HG03354 (cell line): Measurements from ENCODE around the gene ZNF561.
"Not testable (repeated sequence)": the region's sequence is repeated elsewhere in the genome, so short reads cannot be mapped to it uniquely, and the experiment has no call there.

Source experiments
- ATAC-seq: cut with Tn5 transposase; IDR thresholded peaks from one replicate; pipeline ENCODE4 v1.9.1; 2021; ENCODE audit warnings: mild to moderate bottlenecking; ENCODE audit not compliant: unreplicated experiment, poor library complexity, severe bottlenecking

Gene ZNF561

GRCh38 chr19:9621156-9622037 is at the start of gene ZNF561:
Gene ZNF561 (minus strand): TSS chr19:9621232. CDS start chr19:9619456, 1,776 bp downstream.
- ATAC-seq, result peak; percentile 88

- no peak for ATAC-seq
These were observed 47.5 kb upstream of the ZNF561 start for GRCh38 chr19:9668544-9668943.

- no peak for ATAC-seq
These were observed 46.9 kb upstream of the ZNF561 start for GRCh38 chr19:9667898-9668297.

GRCh38 chr19:9658769-9659168 is 37.7 kb upstream of the ZNF561 start:
- no peak for ATAC-seq

GRCh38 chr19:9653066-9653555 is 32.1 kb upstream of the ZNF561 start:
- not testable (repeated sequence) for ATAC-seq

- ATAC-seq, result not testable (repeated sequence)
These were observed 30.4 kb upstream of the ZNF561 start for GRCh38 chr19:9651464-9651863.

GRCh38 chr19:9650345-9650744 is 29.3 kb upstream of the ZNF561 start:
- ATAC-seq, result no peak

GRCh38 chr19:9645472-9645871 is 24.4 kb upstream of the ZNF561 start:
- no peak for ATAC-seq

- ATAC-seq, result no peak
These were observed 23.4 kb upstream of the ZNF561 start for GRCh38 chr19:9644472-9644871.

DNA sequence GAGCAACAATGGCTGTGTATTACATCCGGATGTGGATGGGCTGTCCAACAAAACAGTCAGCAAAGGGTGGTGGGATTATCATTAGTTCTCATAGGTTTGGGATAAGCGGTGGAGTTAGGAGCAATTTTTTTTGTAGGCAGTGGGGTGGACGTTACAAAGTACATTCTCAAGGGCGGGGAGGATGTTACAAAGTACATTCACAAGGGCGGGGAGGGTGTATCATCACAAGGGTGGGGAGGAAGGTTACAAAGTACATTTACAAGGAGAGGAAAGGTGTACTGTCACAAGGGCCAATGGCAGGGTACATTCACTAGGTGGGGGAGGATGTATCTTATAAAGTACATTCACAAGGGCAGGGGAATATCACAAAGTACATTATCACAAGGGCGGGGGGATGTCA is 20.8 kb upstream of the ZNF561 start:
- ATAC-seq, result no peak

- ATAC-seq, result no peak
These were observed 19.9 kb upstream of the ZNF561 start for GRCh38 chr19:9640956-9641355.

- no peak for ATAC-seq
These were observed 15.0 kb upstream of the ZNF561 start for GRCh38 chr19:9636018-9636417.

- ATAC-seq, result no peak
These were observed 6.8 kb upstream of the ZNF561 start for GRCh38 chr19:9627856-9628255.

DNA sequence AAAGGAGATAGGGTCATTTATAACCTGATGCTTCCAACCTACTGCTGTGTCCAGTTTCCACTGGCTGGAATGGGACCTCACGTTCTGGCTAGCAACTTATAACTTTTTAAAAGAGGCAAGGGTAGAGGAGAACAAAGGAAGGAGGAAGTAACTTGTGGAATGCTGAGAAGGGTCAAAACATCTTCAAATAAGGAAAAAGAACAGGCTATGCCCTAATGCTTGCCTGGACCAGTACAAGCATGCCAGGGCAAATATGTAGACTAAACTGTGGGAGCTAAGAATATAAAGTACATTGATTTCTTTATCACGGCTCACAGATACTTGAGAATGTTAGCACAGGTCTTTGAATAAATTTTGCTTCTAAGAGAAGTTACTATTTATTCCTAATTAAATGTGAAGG is 1.5 kb upstream of the ZNF561 start:
- ATAC-seq, result no peak

DNA sequence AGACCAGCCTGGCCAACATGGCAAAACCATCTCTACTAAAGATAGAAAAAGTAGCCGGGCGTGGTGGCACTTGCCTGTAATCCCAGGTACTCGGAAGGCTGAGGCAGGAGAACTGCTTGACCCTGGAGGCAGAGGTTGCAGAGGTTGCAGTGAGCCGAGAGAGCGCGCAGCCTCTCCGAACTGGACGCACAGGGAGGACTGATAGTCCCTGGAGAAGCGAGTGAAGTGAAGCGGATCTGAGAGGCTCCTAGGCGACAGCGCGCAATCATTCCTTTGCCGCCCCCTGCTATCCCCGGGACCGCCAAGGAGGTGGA is 233 bp downstream of the ZNF561 start:
- ATAC-seq, result no peak

GRCh38 chr19:9615844-9616243 is 5.2 kb downstream of the ZNF561 start:
- ATAC-seq, result no peak

- ATAC-seq, result no peak
These were observed 10.4 kb downstream of the ZNF561 start for GRCh38 chr19:9610484-9611113.

- no peak for ATAC-seq
These were observed 12.1 kb downstream of the ZNF561 start for GRCh38 chr19:9608912-9609311.

GRCh38 chr19:9597027-9597426 is 24.0 kb downstream of the ZNF561 start:
- ATAC-seq, result no peak

- no peak for ATAC-seq
These were observed 34.3 kb downstream of the ZNF561 start for GRCh38 chr19:9586764-9587163.
